ENCODE measurements around the gene SYTL5.

The SYTL5 gene

GRCh38 chrX:38036466-38036865 is 30.1 kb downstream of the SYTL5 start:
- no peak for DNase-seq

- no peak for DNase-seq
Observed at GRCh38 chrX:38038501-38038900, 32.1 kb downstream of the SYTL5 start.

GRCh38 chrX:38041237-38041636 is 34.9 kb downstream of the SYTL5 start:
- DNase-seq = no peak

- DNase-seq = no peak
Observed at GRCh38 chrX:38044701-38045100, 38.3 kb downstream of the SYTL5 start.

- no peak for DNase-seq
Observed at GRCh38 chrX:38045538-38046096, 39.3 kb downstream of the SYTL5 start.

GRCh38 chrX:38048886-38049285 is 42.5 kb downstream of the SYTL5 start:
- no peak for DNase-seq

- DNase-seq = no peak
Observed at GRCh38 chrX:38050806-38051205, 44.5 kb downstream of the SYTL5 start.

GRCh38 chrX:38052096-38052495 is 45.7 kb downstream of the SYTL5 start:
- DNase-seq = no peak

GRCh38 chrX:38055170-38055847 is 49.0 kb downstream of the SYTL5 start:
- no peak for DNase-seq

- no peak for DNase-seq
Observed at GRCh38 chrX:38060331-38060878, 54.1 kb downstream of the SYTL5 start.

GRCh38 chrX:38061335-38061734 is 55.0 kb downstream of the SYTL5 start:
- DNase-seq = no peak

- DNase-seq = no peak
Observed at GRCh38 chrX:38066934-38067333, 60.6 kb downstream of the SYTL5 start.

- DNase-seq = no peak
Observed at GRCh38 chrX:38069273-38069672, 62.9 kb downstream of the SYTL5 start.

GRCh38 chrX:38069991-38070390 is 63.6 kb downstream of the SYTL5 start:
- DNase-seq = no peak

- DNase-seq = no peak
Observed at GRCh38 chrX:38079463-38079862, 73.1 kb downstream of the SYTL5 start.

GRCh38 chrX:38080808-38081207 is 74.5 kb downstream of the SYTL5 start:
- no peak for DNase-seq

GRCh38 chrX:38081909-38082308 is 75.6 kb downstream of the SYTL5 start:
- no peak for DNase-seq

- DNase-seq = no peak
Observed at GRCh38 chrX:38082309-38082708, 76.0 kb downstream of the SYTL5 start.

GRCh38 chrX:38085813-38086212 is 79.5 kb downstream of the SYTL5 start:
- DNase-seq = no peak

- no peak for DNase-seq
Observed at GRCh38 chrX:38086451-38087215, 80.3 kb downstream of the SYTL5 start.

- DNase-seq = no peak
Observed at GRCh38 chrX:38087594-38087993, 81.2 kb downstream of the SYTL5 start.

GRCh38 chrX:38089173-38089982 is 83.0 kb downstream of the SYTL5 start:
- DNase-seq = no peak

- no peak for DNase-seq
Observed at GRCh38 chrX:38095971-38096529, 89.7 kb downstream of the SYTL5 start.

All from NCI-H2029 (cell line).